Right atrium auricular region (tissue), 2 donors: Measurements from ENCODE around the gene LRRC27. TPM values are rescaled to one million over a fixed set of nuclear protein-coding genes. Genes with fewer than 3 reads are reported as not detected.

ENCODE experiments used
- DNase-seq: peaks from one replicate; pipeline ENCODE4 v3.0.0-alpha.2; 2019; ENCODE audit warnings: low spot score
- H3K27ac ChIP-seq, 2 donors: fragments of 200-600 bp; sonication (generic); 1 replicate in 1 of 2; 2 replicates in 1 of 2; pipeline ENCODE4 v1.5.1; 2016 to 2019
- H3K27me3 ChIP-seq, 2 donors: fragments of 200-600 bp; sonication (generic); one replicate each; pipeline versions ENCODE4 v1.5.1 to v1.6.0; 2017 to 2019
- H3K36me3 ChIP-seq: fragments of 200-600 bp; sonication (generic); one replicate; pipeline ENCODE4 v1.5.1; 2016
- H3K4me1 ChIP-seq, 2 donors: fragments of 200-600 bp; sonication (generic); one replicate each; pipeline versions ENCODE4 v1.5.1 to v1.6.0; 2017 to 2019
- H3K4me3 ChIP-seq, 2 donors: fragments of 200-600 bp; sonication (generic); 1 replicate in 1 of 2; 2 replicates in 1 of 2; pipeline ENCODE4 v1.5.1; 2017 to 2019; ENCODE audit warnings: mild to moderate bottlenecking in 1 of 2, moderate library complexity in 1 of 2
- H3K9me3 ChIP-seq, 2 donors: fragments of 200-600 bp; sonication (generic); one replicate each; pipeline ENCODE4 v1.5.1; 2019
- CTCF ChIP-seq, 2 donors: fragments of 200-600 bp; sonication (generic); IDR thresholded peaks; one replicate each; pipeline ENCODE4 v1.5.1; 2019; ENCODE audit warnings: antibody characterized with exemption in 2 of 2
- total RNA-seq, 2 donors: library from RNA; depleted of rRNA; stranded (reverse); fragments of >200 nt; gene quantifications; one replicate each; pipeline ENCODE4 v1.1.0, GENCODE V29; 2016

Gene LRRC27
- total RNA-seq, 2 donors from 2014 or later, result 2.6 to 4.6 TPM

GRCh38 chr10:132383101-132383500 is 51.1 kb downstream of the LRRC27 start:
- Histone ChIP-seq H3K4me1 (peaks cover 0 to 5% of the 10 kb centered on the region in 2 donors), H3K27me3 (no peaks in the 10 kb centered on the region), H3K27ac (no peak overlapping the region), H3K4me3 (no peak overlapping the region), H3K36me3 (no peaks in the 10 kb centered on the region), H3K9me3 (no peaks in the 10 kb centered on the region)
- no peak for TF ChIP-seq CTCF (IDR thresholded peaks at IDR 0.05)
- no peak for DNase-seq

GRCh38 chr10:132383751-132384196 is 51.8 kb downstream of the LRRC27 start:
- Histone ChIP-seq H3K27ac (no peak overlapping the region), H3K36me3 (no peaks in the 10 kb centered on the region), H3K27me3 (no peaks in the 10 kb centered on the region), H3K4me3 (no peak overlapping the region), H3K4me1 (peaks cover 0 to 5% of the 10 kb centered on the region in 2 donors), H3K9me3 (no peaks in the 10 kb centered on the region)
- DNase-seq, result no peak
- no peak for TF ChIP-seq CTCF (IDR thresholded peaks at IDR 0.05)

- Histone ChIP-seq H3K27ac (no peak overlapping the region), H3K27me3 (no peaks in the 10 kb centered on the region), H3K4me1 (peaks cover 0 to 11% of the 10 kb centered on the region in 2 donors), H3K4me3 (no peak overlapping the region), H3K9me3 (no peaks in the 10 kb centered on the region), H3K36me3 (no peaks in the 10 kb centered on the region)
- TF ChIP-seq CTCF (IDR thresholded peaks at IDR 0.05), result no peak
- no peak for DNase-seq
Measured at GRCh38 chr10:132384618-132385388, 52.8 kb downstream of the LRRC27 start.

GRCh38 chr10:132385389-132385667 is 53.3 kb downstream of the LRRC27 start:
- no peak for TF ChIP-seq CTCF (IDR thresholded peaks at IDR 0.05)

GRCh38 chr10:132385721-132386418 is 53.9 kb downstream of the LRRC27 start:
- Histone ChIP-seq H3K27ac (no peak overlapping the region), H3K4me3 (no peak overlapping the region), H3K4me1 (peaks cover 0 to 11% of the 10 kb centered on the region in 2 donors), H3K27me3 (no peaks in the 10 kb centered on the region), H3K36me3 (no peaks in the 10 kb centered on the region), H3K9me3 (no peaks in the 10 kb centered on the region)
- no peak for DNase-seq
- no peak for TF ChIP-seq CTCF (IDR thresholded peaks at IDR 0.05)

More at GRCh38 chr10:132385389-132385667, 53.3 kb downstream of the LRRC27 start:
- Histone ChIP-seq H3K4me3 (no peak overlapping the region), H3K27me3 (no peaks in the 10 kb centered on the region), H3K36me3 (no peaks in the 10 kb centered on the region), H3K27ac (no peak overlapping the region), H3K4me1 (peaks cover 0 to 11% of the 10 kb centered on the region in 2 donors), H3K9me3 (no peaks in the 10 kb centered on the region)
- DNase-seq, result no peak
